CD14-positive monocyte (primary cell): Measurements from ENCODE around the gene NFKBIZ. TPM values are rescaled to one million over a fixed set of nuclear protein-coding genes. Genes with fewer than 3 reads are reported as not detected.

Source experiments
- DNase-seq, 3 donors: peaks; one replicate each; pipeline ENCODE4 v3.0.0-alpha.2; 2011 to 2022
- H2AFZ ChIP-seq: 2 replicates; pipeline ENCODE4 v1.6.0; 2012; ENCODE audit warnings: mild to moderate bottlenecking, low read depth, low read length, inconsistent platforms; ENCODE audit not compliant: insufficient read depth, poor library complexity, severe bottlenecking
- H3K27ac ChIP-seq, 2 donors: 1 replicate in 1 of 2; 2 replicates in 1 of 2; pipeline ENCODE4 v1.5.1; 2012 to 2013; ENCODE audit warnings: low read length in 2 of 2, control low read depth in 1 of 2, inconsistent platforms in 1 of 2, low read depth in 1 of 2, mild to moderate bottlenecking in 1 of 2
- H3K27me3 ChIP-seq, 2 donors: one replicate each; pipeline versions ENCODE4 v1.6.0 to v1.6.1; 2011 to 2013; ENCODE audit warnings: low read length in 2 of 2; ENCODE audit not compliant: control insufficient read depth in 2 of 2, insufficient read depth in 2 of 2
- H3K36me3 ChIP-seq, 2 donors: replicated peaks in 1 of 2; 1 replicate in 1 of 2; 2 replicates in 1 of 2; pipeline versions ENCODE4 v1.5.1 to v1.6.1; 2012 to 2013; ENCODE audit warnings: low read length in 2 of 2, control low read depth in 1 of 2, inconsistent platforms in 1 of 2, mild to moderate bottlenecking in 1 of 2; ENCODE audit not compliant: insufficient read depth in 2 of 2, control insufficient read depth in 1 of 2
- H3K4me1 ChIP-seq, 2 donors: 1 replicate in 1 of 2; 2 replicates in 1 of 2; pipeline versions ENCODE4 v1.5.1 to v1.6.1; 2012 to 2013; ENCODE audit warnings: low read length in 2 of 2, control low read depth in 1 of 2, inconsistent platforms in 1 of 2, mild to moderate bottlenecking in 1 of 2, moderate library complexity in 1 of 2; ENCODE audit not compliant: insufficient read depth in 2 of 2, control insufficient read depth in 1 of 2
- H3K4me2 ChIP-seq: replicated peaks from 2 replicates; pipeline ENCODE3; 2012; ENCODE audit warnings: low read length, moderate library complexity, mild to moderate bottlenecking; ENCODE audit not compliant: poor library complexity, severe bottlenecking; ENCODE audit errors: extremely low read depth
- H3K4me3 ChIP-seq, 3 experiments: fragments of 200-600 bp in 1 of 3; sonication (generic) in 1 of 3; replicated peaks in 1 of 3; 1 replicate in 2 of 3; 2 replicates in 1 of 3; pipeline ENCODE4 v1.5.1; 2011 to 2013; ENCODE audit warnings: low read length in 3 of 3, mild to moderate bottlenecking in 3 of 3, control low read depth in 2 of 3, low read depth in 2 of 3, inconsistent platforms in 1 of 3, moderate library complexity in 1 of 3
- H3K79me2 ChIP-seq: 2 replicates; pipeline ENCODE4 v1.6.0; 2012; ENCODE audit warnings: mild to moderate bottlenecking, control low read depth, inconsistent platforms, low read length, moderate library complexity; ENCODE audit not compliant: insufficient read depth
- H3K9ac ChIP-seq: 2 replicates; pipeline ENCODE4 v1.6.0; 2017; ENCODE audit warnings: low read length, mild to moderate bottlenecking; ENCODE audit not compliant: insufficient read depth, poor library complexity, severe bottlenecking
- H3K9me3 ChIP-seq, 2 donors: replicated peaks in 1 of 2; 1 replicate in 1 of 2; 2 replicates in 1 of 2; pipeline versions ENCODE4 v1.5.1 to v1.6.1; 2012 to 2013; ENCODE audit warnings: low read length in 2 of 2, control low read depth in 1 of 2; ENCODE audit not compliant: control insufficient read depth in 1 of 2, insufficient read depth in 1 of 2
- H4K20me1 ChIP-seq: 2 replicates; pipeline ENCODE4 v1.6.0; 2012; ENCODE audit warnings: mild to moderate bottlenecking, low read length, control low read depth, moderate library complexity; ENCODE audit not compliant: insufficient read depth
- H3K27ac Mint-ChIP-seq, 7 donors: one replicate each; pipeline ENCODE4 v1.8.0; 2020; ENCODE audit warnings: mild to moderate bottlenecking in 7 of 7, mixed read lengths in 7 of 7, moderate library complexity in 6 of 7, inconsistent platforms in 2 of 7
- H3K27me3 Mint-ChIP-seq, 3 donors: one replicate each; pipeline ENCODE4 v1.8.0; 2021 to 2022; ENCODE audit warnings: low read depth in 3 of 3, mild to moderate bottlenecking in 3 of 3, mixed read lengths in 3 of 3, moderate library complexity in 3 of 3, inconsistent platforms in 1 of 3
- H3K36me3 Mint-ChIP-seq, 2 donors: one replicate each; pipeline ENCODE4 v1.8.0; 2020; ENCODE audit warnings: mixed read lengths in 2 of 2, inconsistent platforms in 1 of 2, mild to moderate bottlenecking in 1 of 2
- H3K4me1 Mint-ChIP-seq: one replicate; pipeline ENCODE4 v1.8.0; 2020; ENCODE audit warnings: mild to moderate bottlenecking, mixed read lengths
- H3K4me3 Mint-ChIP-seq, 2 donors: one replicate each; pipeline ENCODE4 v1.8.0; 2020; ENCODE audit warnings: mild to moderate bottlenecking in 2 of 2, mixed read lengths in 2 of 2, moderate library complexity in 1 of 2
- H3K9me3 Mint-ChIP-seq, 7 donors: one replicate each; pipeline ENCODE4 v1.8.0; 2020 to 2022; ENCODE audit warnings: mixed read lengths in 7 of 7, mild to moderate bottlenecking in 6 of 7, moderate library complexity in 6 of 7, inconsistent platforms in 2 of 7
- CTCF ChIP-seq: fragments of 200-600 bp; IDR thresholded peaks from one replicate; pipeline ENCODE4 v1.8.0; 2022; ENCODE audit warnings: antibody characterized with exemption, mild to moderate bottlenecking
- WGBS: methylation state at CpG from one replicate; pipeline ENCODE4 v1.1.5; 2013; ENCODE audit warnings: missing lambda C conversion rate; ENCODE audit not compliant: insufficient coverage; 5-methylcytosine and 5-hydroxymethylcytosine counted together
- intact Hi-C, 2 donors: fragments of 100-400 bp; cut with micrococcal nuclease; formaldehyde crosslinking; loops; one replicate each; pipeline versions ENCODE4 v1.15.0 to v1.15.1; 2023
- polyA plus RNA-seq, 3 donors: library from polyadenylated mRNA; depleted of rRNA in 1 of 3; unstranded in 2 of 3; stranded (reverse) in 1 of 3; fragments of 300-500 nt in 2 of 3; fragments of >200 nt in 1 of 3; fragmentation: Illumina TruSeq in 2 of 3; gene quantifications; 1 replicate in 2 of 3; 2 replicates in 1 of 3; pipeline ENCODE4 v1.2.3, GENCODE V29; 2012 to 2021

NFKBIZ gene
- polyA plus RNA-seq, 3 donors = 71.0 to 592 (median 84.9) TPM

GRCh38 chr3:101816215-101817149, 32.8 kb upstream of the NFKBIZ start:
- Histone ChIP-seq H3K4me3 (no peak overlapping the region), H3K27me3 (no peaks in the 10 kb centered on the region), H3K9me3 (no peaks in the 10 kb centered on the region), H4K20me1 (no peaks in the 10 kb centered on the region), H3K4me2 (no peak overlapping the region), H2AFZ (no peak overlapping the region), H3K36me3 (peaks cover 9 to 18% of the 10 kb centered on the region in 2 donors), H3K9ac (no peak overlapping the region), H3K79me2 (peaks cover 50% of the 10 kb centered on the region), H3K27ac (peak overlapping the region in 1 of 2 donors; percentile 78), H3K4me1 (peaks cover 17 to 42% of the 10 kb centered on the region in 2 donors)
- H3K27ac Mint-ChIP-seq = peak overlapping the region in 3 of 7 donors; percentile 4 to 75 (median 36)
- no peaks in the 10 kb centered on the region for H3K9me3 Mint-ChIP-seq
- peaks cover 35% of the 10 kb centered on the region for H3K4me1 Mint-ChIP-seq
- no peak for TF ChIP-seq CTCF
- peaks cover 0 to 2% (median 0%) of the 10 kb centered on the region in 3 donors for H3K27me3 Mint-ChIP-seq
- H3K36me3 Mint-ChIP-seq = peaks cover 27 to 31% of the 10 kb centered on the region in 2 donors
- no peak overlapping the region for H3K4me3 Mint-ChIP-seq
- no peak for DNase-seq
- WGBS = no CpG with 5 or more reads among the region's 4 CpGs
- intact Hi-C loops = loop anchor here (10.0 kb wide), 1 partner anchor 208 kb away; no protein-coding TSS in a partner anchor

DNA sequence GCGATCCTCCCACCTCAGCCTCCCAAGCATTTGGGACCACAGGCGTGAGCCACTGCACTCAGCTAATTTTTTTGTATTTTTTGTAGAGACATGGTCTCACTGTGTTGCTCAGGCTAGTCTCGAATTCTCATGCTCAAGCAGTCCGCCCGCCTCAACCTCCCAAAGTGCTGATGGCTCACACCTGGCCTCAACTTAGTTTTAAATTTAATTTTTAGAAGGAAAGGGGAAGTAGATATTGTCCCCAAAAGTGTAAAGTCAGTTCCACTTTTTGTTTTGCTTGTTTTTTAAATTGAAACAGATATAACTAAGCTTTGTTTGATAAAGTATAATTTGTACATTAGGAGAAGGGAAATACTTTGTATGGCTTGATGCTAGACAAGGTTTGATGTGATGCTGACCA, 31.3 kb upstream of the NFKBIZ start:
- DNase-seq = peak in 1 of 3 donors; percentile 39
- peaks cover 30 to 35% of the 10 kb centered on the region in 2 donors for H3K36me3 Mint-ChIP-seq
- intact Hi-C loops = loop anchor here (10.0 kb wide), 1 partner anchor 207 kb away; no protein-coding TSS in a partner anchor

More for the DNA sequence above, 31.3 kb upstream of the NFKBIZ start:
- peaks cover 15 to 23% of the 10 kb centered on the region in 2 donors for H3K36me3 ChIP-seq
- no peaks in the 10 kb centered on the region for H3K9me3 ChIP-seq
- TF ChIP-seq CTCF = no peak
- H3K4me3 Mint-ChIP-seq = peak overlapping the region in 1 of 2 donors; percentile 21
- H3K4me3 ChIP-seq = peak overlapping the region in 1 of 3 experiments; percentile 40
- H3K27ac Mint-ChIP-seq = peak overlapping the region; percentile 83 to 91 (median 87)
- WGBS = no CpG with 5 or more reads among the region's 5 CpGs
- H4K20me1 ChIP-seq = no peaks in the 10 kb centered on the region
- peaks cover 0 to 2% (median 0%) of the 10 kb centered on the region in 3 donors for H3K27me3 Mint-ChIP-seq
- H3K27ac ChIP-seq = peak overlapping the region in 1 of 2 donors; percentile 78
- no peak overlapping the region for H3K9ac ChIP-seq
- H3K9me3 Mint-ChIP-seq = no peaks in the 10 kb centered on the region
- H3K4me1 Mint-ChIP-seq = peaks cover 35% of the 10 kb centered on the region
- H3K79me2 ChIP-seq = peaks cover 44% of the 10 kb centered on the region
- peak overlapping the region; percentile 54 for H3K4me2 ChIP-seq
- no peaks in the 10 kb centered on the region for H3K27me3 ChIP-seq
- no peak overlapping the region for H2AFZ ChIP-seq
- peaks cover 17 to 42% of the 10 kb centered on the region in 2 donors for H3K4me1 ChIP-seq
